LNCAP (cell line): ENCODE results near the gene IQCK.

Experiments
- TF ChIP-seq, protein P1 (sequence below): fragments of 450-650 bp; IDR thresholded peaks from 2 replicates; pipeline ENCODE4 v1.5.1; 2017; ENCODE audit warnings: mild to moderate bottlenecking

Gene IQCK

GRCh38 chr16:19771040-19771439, 53.0 kb downstream of the IQCK start:
- TF ChIP-seq, protein P1, sequence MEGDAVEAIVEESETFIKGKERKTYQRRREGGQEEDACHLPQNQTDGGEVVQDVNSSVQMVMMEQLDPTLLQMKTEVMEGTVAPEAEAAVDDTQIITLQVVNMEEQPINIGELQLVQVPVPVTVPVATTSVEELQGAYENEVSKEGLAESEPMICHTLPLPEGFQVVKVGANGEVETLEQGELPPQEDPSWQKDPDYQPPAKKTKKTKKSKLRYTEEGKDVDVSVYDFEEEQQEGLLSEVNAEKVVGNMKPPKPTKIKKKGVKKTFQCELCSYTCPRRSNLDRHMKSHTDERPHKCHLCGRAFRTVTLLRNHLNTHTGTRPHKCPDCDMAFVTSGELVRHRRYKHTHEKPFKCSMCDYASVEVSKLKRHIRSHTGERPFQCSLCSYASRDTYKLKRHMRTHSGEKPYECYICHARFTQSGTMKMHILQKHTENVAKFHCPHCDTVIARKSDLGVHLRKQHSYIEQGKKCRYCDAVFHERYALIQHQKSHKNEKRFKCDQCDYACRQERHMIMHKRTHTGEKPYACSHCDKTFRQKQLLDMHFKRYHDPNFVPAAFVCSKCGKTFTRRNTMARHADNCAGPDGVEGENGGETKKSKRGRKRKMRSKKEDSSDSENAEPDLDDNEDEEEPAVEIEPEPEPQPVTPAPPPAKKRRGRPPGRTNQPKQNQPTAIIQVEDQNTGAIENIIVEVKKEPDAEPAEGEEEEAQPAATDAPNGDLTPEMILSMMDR: no peak

DNA sequence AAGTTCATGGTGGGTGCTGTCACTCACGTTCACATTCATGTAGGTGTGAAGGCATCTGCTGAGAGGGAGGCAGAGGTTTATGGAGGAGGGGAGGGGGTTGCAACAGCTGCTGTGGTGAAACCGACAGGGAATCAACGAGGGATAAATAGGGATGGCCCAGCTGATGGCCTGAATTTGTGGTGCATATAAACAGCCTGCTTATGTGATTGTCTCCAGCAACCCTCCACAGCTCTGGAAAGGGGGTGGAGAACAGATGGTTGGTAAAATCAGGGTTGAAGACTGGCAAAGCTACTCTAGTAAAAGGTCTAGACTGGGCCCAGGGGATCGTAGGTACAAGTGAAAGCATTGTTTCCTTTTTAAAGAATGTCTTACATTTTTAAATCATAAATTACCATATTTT, 53.7 kb downstream of the IQCK start:
- TF ChIP-seq, protein P1: no peak

DNA sequence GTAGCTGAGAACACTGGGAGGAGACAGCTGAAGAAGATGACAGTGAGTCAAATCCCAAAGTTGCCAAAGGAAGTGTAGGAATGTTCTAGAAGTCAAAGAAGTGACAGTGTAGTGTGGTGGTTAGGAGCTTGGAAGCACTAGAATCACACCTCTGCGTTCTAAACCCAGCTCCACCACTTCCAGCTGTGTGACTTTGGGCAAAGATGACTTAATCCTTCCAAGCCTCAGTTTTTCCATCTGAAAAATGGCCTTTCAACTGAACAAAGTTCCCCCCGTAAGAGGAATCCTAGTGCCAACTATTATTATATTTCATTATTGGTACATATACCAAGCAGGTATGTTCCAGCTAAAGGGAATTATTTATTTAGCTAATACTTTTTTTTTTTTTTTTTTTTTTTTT, 56.0 kb downstream of the IQCK start:
- TF ChIP-seq, protein P1: no peak

DNA sequence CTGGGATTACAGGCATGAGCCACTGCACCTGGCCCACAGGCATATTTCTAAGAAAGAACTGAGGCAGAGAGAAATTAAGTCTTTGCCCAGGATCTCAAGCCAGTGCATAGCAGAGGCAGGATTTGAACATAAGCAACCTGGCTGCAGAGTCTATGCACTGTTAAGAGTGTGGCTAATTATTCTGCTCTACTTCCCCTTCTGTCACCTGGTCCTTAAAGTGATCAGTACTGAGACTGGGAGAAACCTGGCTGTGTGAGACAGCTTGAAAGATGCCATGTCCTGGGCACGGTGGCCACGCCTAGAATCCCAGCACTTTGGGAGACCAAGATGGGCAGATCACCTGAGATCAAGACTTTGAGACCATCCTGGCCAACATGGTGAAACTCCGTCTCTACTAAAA, 58.1 kb downstream of the IQCK start:
- TF ChIP-seq, protein P1: no peak

GRCh38 chr16:19776565-19776964, 58.5 kb downstream of the IQCK start:
- TF ChIP-seq, protein P1: no peak

DNA sequence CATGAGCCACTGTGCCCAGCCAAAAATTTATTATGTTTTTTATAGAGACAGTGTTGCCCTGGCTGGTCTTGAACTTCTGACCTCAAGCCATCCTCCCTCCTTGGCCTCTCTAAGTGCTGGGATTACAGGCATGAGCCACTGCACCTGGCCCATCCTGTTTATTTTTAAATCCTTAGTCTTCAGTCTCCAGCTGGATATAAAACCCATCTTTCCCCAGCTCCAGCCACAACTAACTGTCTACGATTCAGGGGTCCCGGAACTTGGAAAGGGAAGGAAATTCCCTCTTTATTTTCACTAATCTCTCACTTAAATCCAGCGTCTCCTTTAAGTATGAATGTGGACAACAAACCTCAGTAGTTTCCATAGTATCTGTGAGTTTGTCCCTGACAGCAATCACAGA, 62.2 kb downstream of the IQCK start:
- TF ChIP-seq, protein P1: no peak

DNA sequence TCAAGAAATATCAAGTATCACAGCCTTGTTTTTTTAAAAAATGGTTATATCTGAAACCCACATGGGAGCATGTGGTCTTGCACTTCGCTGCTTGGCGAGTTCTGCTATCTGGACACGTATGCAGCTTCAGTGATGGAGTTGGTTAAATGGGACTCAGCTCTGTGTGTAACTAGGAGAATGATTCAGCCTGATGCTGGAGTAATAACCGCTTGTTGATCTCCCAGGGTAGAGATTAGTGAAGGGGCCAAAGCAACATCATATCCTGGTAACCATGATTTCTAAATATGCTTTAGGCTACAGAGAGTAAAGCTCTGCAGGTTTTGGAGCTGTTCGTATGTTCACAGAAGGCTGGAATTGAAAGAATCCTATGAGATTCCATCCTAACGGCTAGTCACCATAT, 63.2 kb downstream of the IQCK start:
- TF ChIP-seq, protein P1: no peak
